Measurements from ENCODE around the gene CYS1.
"Not testable (repeated sequence)": the region's sequence is repeated elsewhere in the genome, so short reads cannot be mapped to it uniquely, and the experiment has no call there.

Gene CYS1

GRCh38 chr2:10014418-10015190 is 65.6 kb downstream of the CYS1 start:
- no peaks in the 10 kb centered on the region for H3K9me2 ChIP-seq (ENCODE audit: low read depth, low read length)
- no peaks in the 10 kb centered on the region for H3K9me3 ChIP-seq (ENCODE audit: low read length)
- TF ChIP-seq EZH2 (IDR thresholded peaks at IDR 0.05; ENCODE audit: borderline replicate concordance, low read length) (no peak), CTCF (IDR thresholded peaks at IDR 0.05; ENCODE audit: low read length) (no peak)
- H3K36me3 ChIP-seq (ENCODE audit: insufficient read depth, low read length), result no peaks in the 10 kb centered on the region
- no peak overlapping the region for H3K27ac ChIP-seq (ENCODE audit: low read depth, low read length, poor library complexity, severe bottlenecking)
- H3K27me3 ChIP-seq (ENCODE audit: insufficient read depth, low read length), result no peaks in the 10 kb centered on the region
- no peak overlapping the region for H3K9ac ChIP-seq (ENCODE audit: low read length)
- H3K4me2 ChIP-seq (ENCODE audit: low read length), result no peak overlapping the region
- no peaks in the 10 kb centered on the region for H3F3A ChIP-seq (ENCODE audit: insufficient read depth, low read length)
- no peaks in the 10 kb centered on the region for H3K79me2 ChIP-seq (ENCODE audit: insufficient read depth, low read length)
- H4K20me1 ChIP-seq (ENCODE audit: insufficient read depth, low read length), result no peaks in the 10 kb centered on the region
- H3K4me1 ChIP-seq (ENCODE audit: insufficient read depth, low read length, severe bottlenecking), result no peaks in the 10 kb centered on the region
- H3K4me3 ChIP-seq (ENCODE audit: low read depth, low read length, poor library complexity, severe bottlenecking), result no peak overlapping the region
- H2AFZ ChIP-seq (ENCODE audit: low read length), result no peak overlapping the region

DNA sequence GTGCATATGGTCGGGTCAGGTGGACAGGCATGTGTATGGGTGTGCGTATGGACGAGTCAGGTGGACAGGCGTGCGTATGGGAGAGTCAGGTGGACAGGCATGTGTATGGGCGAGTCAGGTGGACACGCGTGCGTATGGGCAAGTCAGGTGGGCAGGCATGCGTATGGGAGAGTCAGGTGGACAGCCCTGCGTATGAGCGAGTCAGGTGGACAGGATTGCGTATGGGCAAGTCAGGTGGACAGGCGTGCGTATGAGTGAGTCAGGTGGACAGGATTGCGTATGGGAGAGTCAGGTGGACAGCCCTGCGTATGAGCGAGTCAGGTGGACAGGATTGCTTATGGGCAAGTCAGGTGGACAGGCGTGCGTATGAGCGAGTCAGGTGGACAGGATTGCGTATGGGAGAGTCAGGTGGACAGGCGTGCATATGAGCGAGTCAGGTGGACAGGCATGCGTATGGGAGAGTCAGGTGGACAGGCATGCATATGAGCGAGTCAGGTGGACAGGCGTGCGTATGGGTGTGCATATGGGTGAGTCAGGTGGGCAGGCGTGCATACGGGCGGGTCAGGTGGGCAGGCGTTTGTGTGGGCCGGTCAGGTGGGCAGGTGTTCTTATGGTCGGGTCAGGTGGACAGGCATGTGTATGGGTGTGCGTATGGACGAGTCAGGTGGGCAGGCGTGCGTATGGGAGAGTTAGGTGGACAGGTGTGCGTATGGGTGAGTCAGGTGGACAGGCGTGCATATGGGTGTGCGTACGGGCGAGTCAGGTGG is 66.4 kb downstream of the CYS1 start:
- not testable (repeated sequence) for H4K20me1 ChIP-seq (ENCODE audit: insufficient read depth, low read length); H3K27me3 ChIP-seq (ENCODE audit: insufficient read depth, low read length); H2AFZ ChIP-seq (ENCODE audit: low read length); H3K4me1 ChIP-seq (ENCODE audit: insufficient read depth, low read length, severe bottlenecking); H3K79me2 ChIP-seq (ENCODE audit: insufficient read depth, low read length); H3K9me3 ChIP-seq (ENCODE audit: low read length); H3K4me2 ChIP-seq (ENCODE audit: low read length); H3F3A ChIP-seq (ENCODE audit: insufficient read depth, low read length); H3K4me3 ChIP-seq (ENCODE audit: low read depth, low read length, poor library complexity, severe bottlenecking); H3K9ac ChIP-seq (ENCODE audit: low read length); H3K9me2 ChIP-seq (ENCODE audit: low read depth, low read length); H3K27ac ChIP-seq (ENCODE audit: low read depth, low read length, poor library complexity, severe bottlenecking); H3K36me3 ChIP-seq (ENCODE audit: insufficient read depth, low read length)

- Histone ChIP-seq H3K27ac (ENCODE audit: low read depth, low read length, poor library complexity, severe bottlenecking) (no peak overlapping the region), H3K9ac (ENCODE audit: low read length) (no peak overlapping the region), H3K79me2 (ENCODE audit: insufficient read depth, low read length) (no peaks in the 10 kb centered on the region), H3K9me3 (ENCODE audit: low read length) (no peaks in the 10 kb centered on the region), H3K4me3 (ENCODE audit: low read depth, low read length, poor library complexity, severe bottlenecking) (no peak overlapping the region), H3K4me1 (ENCODE audit: insufficient read depth, low read length, severe bottlenecking) (no peaks in the 10 kb centered on the region), H3K4me2 (ENCODE audit: low read length) (no peak overlapping the region), H3K9me2 (ENCODE audit: low read depth, low read length) (no peaks in the 10 kb centered on the region), H3K27me3 (ENCODE audit: insufficient read depth, low read length) (no peaks in the 10 kb centered on the region), H3F3A (ENCODE audit: insufficient read depth, low read length) (no peaks in the 10 kb centered on the region), H3K36me3 (ENCODE audit: insufficient read depth, low read length) (no peaks in the 10 kb centered on the region), H2AFZ (ENCODE audit: low read length) (no peak overlapping the region), H4K20me1 (ENCODE audit: insufficient read depth, low read length) (no peaks in the 10 kb centered on the region)
- TF ChIP-seq EZH2 (IDR thresholded peaks at IDR 0.05; ENCODE audit: borderline replicate concordance, low read length) (no peak), CTCF (IDR thresholded peaks at IDR 0.05; ENCODE audit: low read length) (no peak)
These were observed 67.2 kb downstream of the CYS1 start for GRCh38 chr2:10012963-10013461.

DNA sequence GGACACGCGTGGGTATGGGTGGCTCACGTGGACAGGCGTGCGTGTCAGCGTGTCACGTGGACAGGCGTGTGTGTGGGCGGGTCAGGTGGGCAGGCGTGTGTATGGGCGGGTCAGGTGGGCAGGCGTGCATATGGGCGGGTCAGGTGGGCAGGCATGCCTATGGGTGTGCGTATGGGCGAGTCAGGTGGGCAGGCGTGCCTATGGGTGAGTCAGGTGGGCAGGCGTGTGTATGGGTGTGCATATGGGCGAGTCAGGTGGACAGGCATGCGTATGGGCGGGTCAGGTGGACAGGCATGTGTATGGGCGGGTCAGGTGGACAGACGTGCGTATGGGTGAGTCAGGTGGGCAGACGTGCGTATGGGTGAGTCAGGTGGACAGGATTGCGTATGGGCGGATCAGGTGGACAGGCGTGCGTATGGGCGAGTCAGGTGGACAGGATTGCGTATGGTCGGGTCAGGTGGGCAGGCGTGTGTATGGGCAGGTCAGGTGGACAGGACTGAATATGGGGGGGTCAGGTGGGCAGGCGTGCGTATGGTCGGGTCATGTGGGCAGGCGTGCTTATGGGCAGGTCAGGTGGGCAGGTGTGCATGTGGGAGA is 67.7 kb downstream of the CYS1 start:
- H3K9me2 ChIP-seq (ENCODE audit: low read depth, low read length); H3K4me1 ChIP-seq (ENCODE audit: insufficient read depth, low read length, severe bottlenecking); H3F3A ChIP-seq (ENCODE audit: insufficient read depth, low read length); H3K4me3 ChIP-seq (ENCODE audit: low read depth, low read length, poor library complexity, severe bottlenecking); H3K27ac ChIP-seq (ENCODE audit: low read depth, low read length, poor library complexity, severe bottlenecking); H3K9me3 ChIP-seq (ENCODE audit: low read length); H2AFZ ChIP-seq (ENCODE audit: low read length); H3K36me3 ChIP-seq (ENCODE audit: insufficient read depth, low read length); H3K4me2 ChIP-seq (ENCODE audit: low read length); H4K20me1 ChIP-seq (ENCODE audit: insufficient read depth, low read length); H3K79me2 ChIP-seq (ENCODE audit: insufficient read depth, low read length); H3K9ac ChIP-seq (ENCODE audit: low read length); H3K27me3 ChIP-seq (ENCODE audit: insufficient read depth, low read length): not testable (repeated sequence)

DNA sequence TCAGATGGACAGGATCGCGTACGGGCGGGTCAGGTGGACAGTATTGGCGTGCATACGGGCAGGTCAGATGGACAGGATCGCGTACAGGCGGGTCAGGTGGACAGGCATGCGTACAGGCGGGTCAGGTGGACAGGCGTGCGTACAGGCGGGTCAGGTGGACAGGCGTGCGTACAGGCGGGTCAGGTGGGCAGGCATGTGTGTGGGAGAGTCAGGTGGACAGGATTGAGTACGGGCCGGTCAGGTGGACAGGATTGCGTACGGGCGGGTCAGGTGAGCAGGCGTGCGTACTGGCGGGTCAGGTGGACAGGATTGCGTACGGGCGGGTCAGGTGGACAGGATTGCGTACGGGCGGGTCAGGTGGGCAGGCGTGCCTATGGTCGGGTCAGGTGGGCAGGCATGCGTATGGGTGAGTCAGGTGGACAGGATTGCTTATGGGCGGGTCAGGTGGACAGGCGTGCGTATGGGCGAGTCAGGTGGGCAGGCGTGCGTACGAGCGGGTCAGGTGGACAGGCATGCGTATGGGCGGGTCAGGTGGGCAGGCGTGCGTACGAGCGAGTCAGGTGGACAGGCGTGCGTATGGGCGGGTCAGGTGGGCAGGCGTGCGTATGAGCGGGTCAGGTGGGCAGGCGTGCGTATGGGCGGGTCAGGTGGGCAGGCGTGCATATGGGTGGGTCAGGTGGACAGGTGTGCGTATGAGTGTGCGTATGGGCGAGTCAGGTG is 68.4 kb downstream of the CYS1 start:
- H2AFZ ChIP-seq (ENCODE audit: low read length); H3K36me3 ChIP-seq (ENCODE audit: insufficient read depth, low read length); H3K27ac ChIP-seq (ENCODE audit: low read depth, low read length, poor library complexity, severe bottlenecking); H3K9me2 ChIP-seq (ENCODE audit: low read depth, low read length); H4K20me1 ChIP-seq (ENCODE audit: insufficient read depth, low read length); H3K79me2 ChIP-seq (ENCODE audit: insufficient read depth, low read length); H3F3A ChIP-seq (ENCODE audit: insufficient read depth, low read length); H3K4me3 ChIP-seq (ENCODE audit: low read depth, low read length, poor library complexity, severe bottlenecking); H3K4me1 ChIP-seq (ENCODE audit: insufficient read depth, low read length, severe bottlenecking); H3K27me3 ChIP-seq (ENCODE audit: insufficient read depth, low read length); H3K4me2 ChIP-seq (ENCODE audit: low read length); H3K9me3 ChIP-seq (ENCODE audit: low read length); H3K9ac ChIP-seq (ENCODE audit: low read length): not testable (repeated sequence)

Measured in OCI-LY1 (cell line).